Amniotic epithelial cell (primary cell): Measurements from ENCODE around the gene NFKBIE.

Source experiments
- DNase-seq: peaks from one replicate; pipeline ENCODE4 v3.0.0-alpha.2; 2010; ENCODE audit warnings: low read depth

NFKBIE gene

GRCh38 chr6:44272529-44272928 is 7.2 kb upstream of the NFKBIE start:
- no peak for DNase-seq

- DNase-seq = no peak
Observed at GRCh38 chr6:44271914-44272313, 6.6 kb upstream of the NFKBIE start.

- no peak for DNase-seq
Observed at GRCh38 chr6:44271406-44271723, 6.0 kb upstream of the NFKBIE start.

GRCh38 chr6:44270526-44271405 is 5.4 kb upstream of the NFKBIE start:
- no peak for DNase-seq

GRCh38 chr6:44269921-44270525 is 4.7 kb upstream of the NFKBIE start, which contains the start of gene TMEM151B:
TSS of gene TMEM151B (plus strand) at chr6:44270450. CDS start at chr6:44270743, 293 bp downstream.
- DNase-seq = no peak

- no peak for DNase-seq
Observed at GRCh38 chr6:44269178-44269920, 4.0 kb upstream of the NFKBIE start.

GRCh38 chr6:44268095-44268628 is 2.8 kb upstream of the NFKBIE start:
- DNase-seq = no peak

GRCh38 chr6:44267252-44267651 is 1.9 kb upstream of the NFKBIE start:
- DNase-seq = no peak

GRCh38 chr6:44266347-44266746 is 996 bp upstream of the NFKBIE start:
- DNase-seq = no peak

GRCh38 chr6:44265722-44266233 is 427 bp upstream of the NFKBIE start:
- DNase-seq = no peak

- no peak for DNase-seq
Observed at GRCh38 chr6:44264154-44265006, 971 bp downstream of the NFKBIE start.

- no peak for DNase-seq
Observed at GRCh38 chr6:44263354-44264100, 1.8 kb downstream of the NFKBIE start.

- DNase-seq = no peak
Observed at GRCh38 chr6:44262467-44263353, 2.6 kb downstream of the NFKBIE start.

- no peak for DNase-seq
Observed at GRCh38 chr6:44261581-44261980, 3.8 kb downstream of the NFKBIE start.

- DNase-seq = no peak
Observed at GRCh38 chr6:44260451-44261297, 4.7 kb downstream of the NFKBIE start.

GRCh38 chr6:44260011-44260410 is 5.3 kb downstream of the NFKBIE start:
- no peak for DNase-seq

GRCh38 chr6:44258921-44259320 is 6.4 kb downstream of the NFKBIE start:
- no peak for DNase-seq

- DNase-seq = no peak
Observed at GRCh38 chr6:44258325-44258863, 7.0 kb downstream of the NFKBIE start.
